GM12892 (cell line): Measurements from ENCODE around the gene FRG2C.

Experiments
- POLR2A ChIP-seq: IDR thresholded peaks from 2 replicates; pipeline ENCODE4 v1.6.1; 2011; ENCODE audit warnings: low read depth, low read length, control low read depth
- POLR2AphosphoS5 ChIP-seq: IDR thresholded peaks from 2 replicates; pipeline ENCODE4 v1.6.1; 2011; ENCODE audit warnings: low read depth, low read length, control low read depth
- TAF1 ChIP-seq: IDR thresholded peaks from 2 replicates; pipeline ENCODE4 v1.6.1; 2011; ENCODE audit warnings: low read depth, mild to moderate bottlenecking, control low read depth, low read length, borderline replicate concordance

- no peak for TF ChIP-seq TAF1
- no peak for TF ChIP-seq POLR2A
- TF ChIP-seq POLR2AphosphoS5 = no peak
These were observed 13.9 kb upstream of the FRG2C start for GRCh38 chr3:75650191-75650590.
